KOPT-K1 (cell line): ENCODE data around the gene FBRSL1.
A peak's percentile ranks its signal among the peaks of the same experiment; 100 is the strongest.
"Not testable (repeated sequence)": the region's sequence is repeated elsewhere in the genome, so short reads cannot be mapped to it uniquely, and the experiment has no call there.

Source experiments
- H3K27ac ChIP-seq: fragments of 200-600 bp; sonication (generic); 2 replicates; pipeline ENCODE4 v1.5.1; 2016; ENCODE audit warnings: antibody characterized with exemption, mild to moderate bottlenecking, low read depth, low read length; ENCODE audit not compliant: poor library complexity, severe bottlenecking
- H3K36me3 ChIP-seq: fragments of 200-600 bp; sonication (generic); 2 replicates; pipeline ENCODE4 v1.5.1; 2017; ENCODE audit warnings: antibody characterized with exemption, mild to moderate bottlenecking, low read length, moderate library complexity; ENCODE audit not compliant: insufficient read depth
- H3K9me3 ChIP-seq: fragments of 200-600 bp; sonication (generic); 2 replicates; pipeline ENCODE4 v1.5.1; 2017; ENCODE audit warnings: antibody characterized with exemption, low read length, mild to moderate bottlenecking; ENCODE audit not compliant: insufficient read depth, poor library complexity, severe bottlenecking

FBRSL1 gene

GRCh38 chr12:132489602-132490266 is at the start of gene FBRSL1:
Gene FBRSL1, plus strand, starts transcription at chr12:132490151.
- no peaks in the 10 kb centered on the region for H3K9me3 ChIP-seq
- peaks cover 2% of the 10 kb centered on the region; the same call in 1 of the 2 replicates for H3K36me3 ChIP-seq
- peak within 1 kb of the TSS; percentile 78 for H3K27ac ChIP-seq

DNA sequence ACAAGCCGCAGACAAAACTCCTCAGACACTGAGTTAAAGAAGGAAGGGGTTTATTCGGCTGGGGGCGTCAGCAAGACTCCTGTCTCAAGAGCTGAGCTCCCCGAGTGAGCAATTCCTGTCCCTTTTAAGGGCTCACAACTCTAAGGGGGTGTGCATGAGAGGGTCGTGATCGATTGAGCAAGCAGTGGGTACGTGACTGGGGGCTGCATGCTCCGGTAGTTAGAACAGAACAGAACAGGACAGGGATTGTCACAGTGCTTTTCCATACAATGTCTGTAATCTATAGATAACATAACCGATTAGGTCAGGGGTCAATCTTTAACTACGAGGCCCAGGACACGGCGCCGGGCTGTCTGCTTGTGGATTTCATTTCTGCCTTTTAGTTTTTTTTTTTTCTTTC is 49.5 kb upstream of the FBRSL1 start:
- peaks cover 19% of the 10 kb centered on the region for H3K9me3 ChIP-seq
- H3K36me3 ChIP-seq, H3K27ac ChIP-seq: not testable (repeated sequence)

DNA sequence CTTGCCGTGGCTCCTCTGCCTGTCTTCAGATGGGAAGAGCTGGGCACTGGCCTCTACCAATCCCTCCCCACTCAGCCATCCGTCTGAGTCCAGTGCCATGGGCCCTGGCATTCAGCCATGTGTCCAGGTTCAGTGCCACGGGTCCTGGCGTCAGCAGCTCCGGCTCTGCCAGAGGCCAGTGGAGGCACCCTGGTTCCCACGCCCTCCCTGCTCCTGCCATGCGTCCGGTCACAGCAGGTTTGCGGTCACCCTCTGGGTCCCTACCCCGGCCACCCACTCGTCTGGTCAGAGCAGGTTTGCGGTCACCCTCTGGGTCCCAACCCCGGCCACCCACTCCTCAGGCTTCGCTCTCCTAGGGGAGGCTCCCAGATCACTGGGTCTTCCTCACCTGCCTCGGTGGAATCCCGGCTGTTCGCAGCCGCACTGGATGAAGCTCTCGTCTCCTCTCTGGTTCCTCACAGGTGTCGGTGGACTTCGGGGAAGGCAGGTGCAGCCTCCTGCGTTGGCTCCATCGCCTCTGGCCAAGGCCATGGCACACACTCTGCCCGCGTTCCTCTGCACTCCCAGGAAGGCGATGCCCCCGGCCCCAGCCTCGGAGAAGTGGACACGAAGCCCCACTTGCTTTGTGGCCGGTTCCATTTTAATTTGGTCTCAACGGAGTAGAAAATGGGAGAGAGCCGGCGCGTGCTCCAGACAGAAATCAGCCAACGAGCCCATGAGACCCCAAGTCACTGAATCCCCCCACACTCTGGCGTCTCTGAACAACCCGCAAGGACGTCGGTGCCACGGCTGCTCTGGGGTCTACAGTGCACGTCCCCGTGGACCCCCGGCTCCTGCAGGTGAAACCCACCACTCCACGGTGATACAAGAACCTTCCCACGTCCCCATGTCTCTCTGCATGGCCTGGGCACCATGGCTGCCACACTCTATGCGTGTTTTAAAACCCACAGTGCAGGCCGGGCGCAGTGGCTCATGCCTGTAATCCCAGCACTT is 47.8 kb upstream of the FBRSL1 start:
- Histone ChIP-seq H3K36me3 (no peaks in the 10 kb centered on the region), H3K27ac (no peak overlapping the region), H3K9me3 (peaks cover 2% of the 10 kb centered on the region)

DNA sequence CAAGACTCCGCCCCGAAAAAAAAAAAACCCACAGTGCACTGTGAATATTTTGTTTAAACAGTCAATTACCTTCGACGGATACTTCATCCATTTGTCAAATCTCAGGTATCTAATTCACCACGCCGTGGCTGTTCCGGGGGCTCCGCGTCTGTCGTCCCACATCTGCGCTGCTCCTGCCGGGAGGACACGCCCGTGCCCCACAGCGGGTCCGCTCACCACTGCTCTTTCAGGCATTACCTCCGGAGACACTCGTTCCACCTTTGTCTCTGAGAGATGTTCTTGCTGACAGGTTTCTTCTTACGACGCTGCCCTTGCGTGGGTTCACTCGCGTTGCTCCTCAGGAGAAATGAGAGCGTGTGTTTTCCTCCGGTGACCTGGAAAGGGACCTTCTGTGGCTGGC is 46.9 kb upstream of the FBRSL1 start:
- Histone ChIP-seq H3K27ac (no peak overlapping the region), H3K36me3 (no peaks in the 10 kb centered on the region), H3K9me3 (no peaks in the 10 kb centered on the region)

DNA sequence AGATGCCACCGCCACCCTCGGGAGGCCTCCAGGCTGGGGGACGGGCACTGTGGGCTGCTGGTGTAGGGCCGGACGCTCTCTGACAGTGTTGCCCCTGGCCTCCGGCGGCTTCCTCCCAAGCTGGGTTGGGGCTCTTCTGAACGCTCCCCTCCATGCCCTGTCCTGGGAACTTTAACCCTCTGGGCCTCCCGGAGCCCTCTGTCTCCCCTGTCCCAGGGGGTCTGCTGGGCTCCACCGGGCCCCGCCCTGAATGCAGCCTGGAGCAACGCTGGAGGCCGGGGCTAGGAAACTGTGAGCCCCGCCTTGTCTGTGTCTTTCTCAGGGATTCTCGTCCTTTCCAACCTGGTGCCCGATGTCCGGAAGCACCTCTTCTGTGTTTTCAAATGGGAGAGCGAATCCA is 45.7 kb upstream of the FBRSL1 start:
- Histone ChIP-seq H3K27ac (peak overlapping the region; percentile 80), H3K9me3 (no peaks in the 10 kb centered on the region), H3K36me3 (no peaks in the 10 kb centered on the region)

GRCh38 chr12:132444957-132445883 is 44.7 kb upstream of the FBRSL1 start:
- no peaks in the 10 kb centered on the region for H3K9me3 ChIP-seq
- no peaks in the 10 kb centered on the region for H3K36me3 ChIP-seq
- peak overlapping the region; percentile 80 for H3K27ac ChIP-seq

GRCh38 chr12:132445884-132446632 is 43.9 kb upstream of the FBRSL1 start:
- no peak overlapping the region for H3K27ac ChIP-seq
- H3K36me3 ChIP-seq = no peaks in the 10 kb centered on the region
- no peaks in the 10 kb centered on the region for H3K9me3 ChIP-seq

GRCh38 chr12:132446633-132447326 is 43.2 kb upstream of the FBRSL1 start:
- no peaks in the 10 kb centered on the region for H3K36me3 ChIP-seq
- no peaks in the 10 kb centered on the region for H3K9me3 ChIP-seq
- H3K27ac ChIP-seq = no peak overlapping the region

- Histone ChIP-seq H3K9me3 (no peaks in the 10 kb centered on the region), H3K27ac (no peak overlapping the region), H3K36me3 (no peaks in the 10 kb centered on the region)
These were observed 42.6 kb upstream of the FBRSL1 start for GRCh38 chr12:132447327-132447720.

- H3K36me3 ChIP-seq = no peaks in the 10 kb centered on the region
- no peak overlapping the region for H3K27ac ChIP-seq
- no peaks in the 10 kb centered on the region for H3K9me3 ChIP-seq
These were observed 42.1 kb upstream of the FBRSL1 start for GRCh38 chr12:132447731-132448462.

DNA sequence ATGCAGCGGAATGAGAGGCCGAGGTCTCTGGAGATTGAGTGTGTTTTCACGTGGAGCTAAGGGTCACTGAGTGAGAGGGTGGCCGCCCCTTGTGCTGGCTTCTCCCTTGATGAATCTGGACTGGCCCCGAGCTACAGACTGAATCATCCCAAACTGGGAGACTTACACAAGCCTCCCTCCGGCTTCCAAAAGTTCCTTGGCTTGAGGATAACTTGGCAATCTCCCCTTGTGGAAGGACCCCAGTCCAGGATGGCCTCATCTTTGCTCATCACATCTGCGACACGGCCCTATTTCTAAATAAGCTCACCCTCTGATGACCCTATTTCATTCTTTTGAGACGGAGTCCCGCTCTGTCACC is 41.5 kb upstream of the FBRSL1 start:
- H3K36me3 ChIP-seq = no peaks in the 10 kb centered on the region

DNA sequence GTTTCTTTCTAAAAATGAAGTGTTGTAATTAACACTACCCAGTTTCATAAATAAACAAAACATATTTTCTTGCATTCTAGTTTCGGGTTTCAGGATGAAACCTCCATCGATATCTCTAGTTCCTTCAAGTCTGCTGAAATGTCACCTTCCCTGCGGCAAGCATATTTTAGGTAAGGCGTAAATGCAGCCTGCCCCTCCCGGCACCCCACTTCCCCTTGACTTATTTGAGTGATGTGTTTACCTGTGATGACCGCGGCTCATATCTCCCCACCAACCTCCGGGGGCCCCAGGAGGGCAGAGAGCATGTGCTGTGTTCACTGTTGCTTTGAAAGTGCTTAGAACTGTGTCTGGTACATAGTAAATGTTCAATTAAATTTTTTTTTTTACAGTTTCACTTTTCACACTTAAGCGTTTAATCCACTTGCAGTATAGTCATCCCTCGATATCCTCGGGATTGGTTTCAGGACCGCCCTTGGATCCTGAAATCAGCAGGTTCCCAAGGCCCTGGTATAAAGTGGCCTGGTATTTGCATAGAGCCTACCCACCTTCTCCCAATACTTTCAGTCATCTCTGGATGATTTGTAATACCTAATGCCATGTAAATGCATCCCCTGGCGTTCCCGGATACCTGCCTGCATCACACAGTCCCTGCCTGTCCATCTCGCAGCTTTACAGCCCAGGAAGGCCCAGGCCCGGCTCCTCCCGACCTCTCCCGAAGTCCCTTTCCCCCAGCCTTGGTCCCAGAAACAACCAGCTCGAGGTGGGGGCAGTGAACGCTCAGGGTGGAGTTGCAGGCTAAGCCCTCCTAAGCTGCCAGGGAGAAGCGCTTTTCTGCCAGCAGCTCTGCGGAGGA is 40.2 kb upstream of the FBRSL1 start:
- no peaks in the 10 kb centered on the region for H3K9me3 ChIP-seq

More for the DNA sequence above, 41.5 kb upstream of the FBRSL1 start:
- H3K9me3 ChIP-seq = no peaks in the 10 kb centered on the region
- no peak overlapping the region for H3K27ac ChIP-seq

More for the DNA sequence above, 40.2 kb upstream of the FBRSL1 start:
- Histone ChIP-seq H3K27ac (no peak overlapping the region), H3K36me3 (no peaks in the 10 kb centered on the region)
